ENCODE results near the gene PROCA1.
"Not testable (repeated sequence)": the region's sequence is repeated elsewhere in the genome, so short reads cannot be mapped to it uniquely, and the experiment has no call there.

PROCA1 gene

DNA sequence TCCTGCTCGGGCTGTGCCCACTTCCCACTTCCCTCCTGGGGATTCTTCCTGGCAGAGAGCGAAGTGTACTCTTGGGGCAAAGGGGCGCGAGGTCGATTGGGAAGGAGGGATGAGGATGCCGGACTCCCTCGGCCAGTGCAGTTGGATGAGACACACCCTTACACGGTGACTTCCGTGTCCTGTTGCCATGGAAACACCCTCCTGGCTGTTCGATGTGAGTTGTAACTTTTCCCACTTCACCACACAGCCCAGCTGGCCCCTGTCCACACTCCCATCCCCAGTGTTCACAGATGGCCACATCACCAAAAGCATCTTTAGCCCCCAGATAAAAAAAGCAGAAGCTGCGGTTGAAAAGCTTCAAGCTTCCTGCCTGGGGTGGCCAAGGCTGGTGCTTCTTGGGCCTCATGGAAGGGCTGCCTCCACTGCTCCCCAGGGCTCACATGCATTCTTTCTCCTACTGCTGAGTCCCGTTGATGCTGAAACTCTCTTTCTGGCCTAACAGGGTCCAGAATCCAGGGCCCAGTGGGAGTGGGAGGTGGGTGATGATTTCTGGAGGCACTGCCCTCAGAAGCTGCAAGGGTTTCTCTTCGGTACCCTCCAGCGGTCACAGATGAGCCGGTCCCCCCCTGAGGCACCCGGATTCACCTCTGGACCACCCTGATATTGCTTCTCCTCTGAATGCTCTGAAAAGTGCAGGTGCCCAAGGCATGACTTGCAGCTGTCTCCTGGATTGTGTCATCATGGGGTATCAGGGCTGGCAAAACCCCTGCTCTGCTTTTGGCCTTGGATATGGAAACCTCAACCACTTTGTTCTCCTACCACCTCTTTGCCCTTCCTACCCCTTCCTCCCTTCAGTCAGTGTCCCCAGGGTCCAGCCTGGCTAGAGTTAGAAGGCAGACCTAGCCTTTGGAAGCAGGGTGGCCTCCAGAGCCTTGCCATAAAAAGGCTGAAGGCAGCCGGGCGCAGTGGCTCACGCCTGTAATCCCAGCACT, 30.0 kb upstream of the PROCA1 start:
- no peak for TF ChIP-seq SUZ12 (IDR thresholded peaks at IDR 0.05; ENCODE audit: extremely low read depth, insufficient read depth, insufficient read length)
- TF ChIP-seq YY1 (IDR thresholded peaks at IDR 0.05; ENCODE audit: insufficient read depth, insufficient read length), result no peak
- TF ChIP-seq ZNF274 (IDR thresholded peaks at IDR 0.05; ENCODE audit: low read depth, low read length), result no peak
- peaks cover 10% of the 10 kb centered on the region for H3K4me1 ChIP-seq (ENCODE audit: insufficient read depth, insufficient read length)
- peaks cover 47% of the 10 kb centered on the region for H3K36me3 ChIP-seq (ENCODE audit: insufficient read depth, insufficient read length, low read length)
- no peaks in the 10 kb centered on the region for H3K9me3 ChIP-seq (ENCODE audit: insufficient read depth, low read length)
- no peak overlapping the region for H3K9ac ChIP-seq (ENCODE audit: insufficient read length, low read depth)
- DNase-seq (ENCODE audit: low read depth, low spot score), result no peak
- H3K4me3 ChIP-seq (ENCODE audit: insufficient read length, low read depth), result no peak overlapping the region
- no peaks in the 10 kb centered on the region for H3K27me3 ChIP-seq (ENCODE audit: insufficient read depth, insufficient read length)

DNA sequence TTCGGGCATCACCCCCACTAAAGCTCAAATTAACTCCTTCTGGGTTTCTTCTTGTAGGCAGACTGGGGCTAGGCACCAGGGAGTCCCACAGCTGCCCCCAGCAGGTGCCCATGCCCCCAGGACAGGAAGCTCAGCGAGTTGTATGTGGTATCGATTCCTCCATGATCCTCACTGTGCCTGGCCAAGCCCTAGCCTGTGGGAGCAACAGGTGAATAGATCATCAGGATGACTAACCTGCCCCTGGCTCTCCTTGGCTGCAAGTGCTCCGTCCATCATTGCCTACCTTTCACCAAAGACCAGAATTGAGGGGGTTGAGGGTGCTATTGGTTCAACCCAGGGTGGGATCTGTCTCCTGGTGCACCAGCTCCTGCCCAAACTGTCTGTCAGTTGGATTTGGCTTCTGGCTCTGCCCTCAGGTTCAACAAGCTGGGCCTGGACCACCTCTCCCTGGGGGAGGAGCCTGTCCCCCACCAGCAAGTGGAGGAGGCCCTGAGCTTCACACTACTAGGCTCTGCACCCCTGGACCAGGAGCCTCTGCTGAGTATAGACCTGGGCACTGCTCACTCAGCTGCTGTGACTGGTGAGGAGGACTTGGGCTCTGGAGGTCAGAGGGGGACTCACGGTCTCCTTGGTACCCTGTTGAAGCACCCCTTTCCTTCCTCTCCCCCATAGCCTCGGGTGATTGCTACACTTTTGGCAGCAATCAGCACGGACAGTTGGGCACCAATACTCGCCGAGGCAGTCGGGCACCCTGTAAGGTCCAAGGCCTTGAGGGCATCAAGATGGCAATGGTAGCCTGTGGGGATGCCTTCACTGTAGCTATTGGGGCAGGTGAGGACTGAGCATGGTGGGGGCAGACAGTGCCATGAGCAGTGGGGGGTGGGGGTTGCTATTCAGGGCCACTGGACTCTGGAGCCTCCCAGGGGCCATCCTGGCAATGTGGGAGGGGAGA, 29.0 kb upstream of the PROCA1 start:
- Histone ChIP-seq H3K36me3 (ENCODE audit: insufficient read depth, insufficient read length, low read length) (peaks cover 37% of the 10 kb centered on the region), H3K27me3 (ENCODE audit: insufficient read depth, insufficient read length) (no peaks in the 10 kb centered on the region), H3K9ac (ENCODE audit: insufficient read length, low read depth) (no peak overlapping the region), H3K4me1 (ENCODE audit: insufficient read depth, insufficient read length) (peaks cover 2% of the 10 kb centered on the region), H3K4me3 (ENCODE audit: insufficient read length, low read depth) (no peak overlapping the region), H3K9me3 (ENCODE audit: insufficient read depth, low read length) (no peaks in the 10 kb centered on the region)
- DNase-seq (ENCODE audit: low read depth, low spot score), result no peak
- TF ChIP-seq ZNF274 (IDR thresholded peaks at IDR 0.05; ENCODE audit: low read depth, low read length) (no peak), YY1 (IDR thresholded peaks at IDR 0.05; ENCODE audit: insufficient read depth, insufficient read length) (no peak)

DNA sequence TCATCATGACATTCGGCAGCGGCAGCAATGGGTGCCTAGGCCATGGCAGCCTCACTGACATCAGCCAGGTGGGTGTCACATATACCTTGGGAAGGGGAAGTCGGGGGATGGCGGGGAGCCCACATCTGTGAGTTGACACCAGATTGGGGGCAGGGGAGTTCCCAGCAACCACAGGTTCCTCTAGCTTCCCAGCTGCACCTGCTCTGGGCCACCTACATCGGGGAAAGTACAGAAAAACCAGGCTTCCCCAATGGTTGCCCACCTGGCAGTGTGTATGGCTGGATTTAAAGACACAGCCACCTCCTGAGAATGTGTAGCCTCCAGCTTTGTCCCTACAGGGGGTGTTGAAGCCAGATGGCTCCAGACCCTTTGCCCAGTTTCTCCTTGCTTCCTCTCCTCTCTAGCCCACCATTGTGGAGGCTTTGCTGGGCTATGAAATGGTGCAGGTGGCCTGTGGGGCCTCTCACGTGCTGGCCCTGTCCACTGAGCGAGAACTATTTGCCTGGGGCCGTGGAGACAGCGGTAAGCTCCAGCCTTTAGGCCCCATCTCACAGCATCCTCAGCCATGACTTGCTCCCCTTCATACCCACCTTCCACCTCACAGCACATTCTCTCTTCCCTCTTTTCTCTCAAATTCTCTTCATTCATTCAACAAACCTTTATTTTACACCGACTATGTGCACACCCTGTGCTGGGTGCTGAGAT, 27.1 kb upstream of the PROCA1 start:
- H3K36me3 ChIP-seq (ENCODE audit: insufficient read depth, insufficient read length, low read length), result peaks cover 37% of the 10 kb centered on the region
- TF ChIP-seq ZNF274 (IDR thresholded peaks at IDR 0.05; ENCODE audit: low read depth, low read length), result no peak
- no peak for TF ChIP-seq SUZ12 (IDR thresholded peaks at IDR 0.05; ENCODE audit: extremely low read depth, insufficient read depth, insufficient read length)
- no peak for TF ChIP-seq YY1 (IDR thresholded peaks at IDR 0.05; ENCODE audit: insufficient read depth, insufficient read length)
- no peaks in the 10 kb centered on the region for H3K27me3 ChIP-seq (ENCODE audit: insufficient read depth, insufficient read length)
- H3K9me3 ChIP-seq (ENCODE audit: insufficient read depth, low read length), result no peaks in the 10 kb centered on the region
- H3K4me1 ChIP-seq (ENCODE audit: insufficient read depth, insufficient read length), result peaks cover 2% of the 10 kb centered on the region
- H3K4me3 ChIP-seq (ENCODE audit: insufficient read length, low read depth), result no peak overlapping the region
- no peak overlapping the region for H3K9ac ChIP-seq (ENCODE audit: insufficient read length, low read depth)
- no peak for DNase-seq (ENCODE audit: low read depth, low spot score)

DNA sequence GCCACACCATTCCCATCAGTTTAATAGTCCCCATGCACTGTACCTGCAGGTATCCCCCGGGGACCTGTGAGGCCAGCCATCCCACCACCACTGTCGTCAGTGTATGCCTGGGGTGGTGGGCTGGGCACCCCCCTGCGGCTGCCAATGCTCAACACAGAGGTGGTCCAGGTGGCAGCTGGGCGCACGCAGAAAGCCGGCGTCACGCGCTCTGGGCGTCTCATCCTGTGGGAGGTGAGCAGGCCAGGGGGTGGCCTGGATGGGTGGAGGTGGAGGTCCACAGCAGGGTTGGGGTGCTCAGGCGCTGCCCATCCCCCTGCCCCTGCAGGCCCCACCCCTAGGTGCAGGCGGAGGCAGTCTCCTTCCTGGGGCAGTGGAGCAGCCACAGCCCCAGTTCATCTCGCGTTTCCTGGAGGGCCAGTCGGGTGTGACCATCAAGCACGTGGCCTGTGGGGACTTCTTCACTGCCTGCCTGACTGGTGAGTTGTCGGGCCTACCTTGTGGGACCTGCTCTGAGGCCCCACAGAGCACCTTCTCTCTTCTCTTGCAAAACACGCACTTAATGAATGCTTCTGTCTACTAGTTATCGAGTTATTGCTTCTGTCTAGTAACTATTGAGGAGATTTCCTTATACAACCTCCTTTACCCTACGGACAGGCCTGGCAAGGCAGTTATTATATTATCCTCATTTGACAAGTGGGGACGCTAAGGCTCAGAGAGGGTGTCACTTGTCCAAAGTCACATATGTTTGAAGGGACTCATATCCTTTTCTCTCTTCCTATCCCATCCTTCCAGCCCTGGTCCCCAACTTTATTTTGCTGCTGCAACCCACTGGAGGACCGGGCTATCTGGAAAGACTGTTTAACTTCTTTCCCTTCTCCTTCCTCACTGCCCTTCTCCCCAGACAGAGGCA, 26.3 kb upstream of the PROCA1 start:
- Histone ChIP-seq H3K27me3 (ENCODE audit: insufficient read depth, insufficient read length) (no peaks in the 10 kb centered on the region), H3K36me3 (ENCODE audit: insufficient read depth, insufficient read length, low read length) (peaks cover 39% of the 10 kb centered on the region), H3K4me3 (ENCODE audit: insufficient read length, low read depth) (no peak overlapping the region), H3K9me3 (ENCODE audit: insufficient read depth, low read length) (no peaks in the 10 kb centered on the region), H3K9ac (ENCODE audit: insufficient read length, low read depth) (no peak overlapping the region), H3K4me1 (ENCODE audit: insufficient read depth, insufficient read length) (peaks cover 2% of the 10 kb centered on the region)
- TF ChIP-seq ZNF274 (IDR thresholded peaks at IDR 0.05; ENCODE audit: low read depth, low read length) (no peak), YY1 (IDR thresholded peaks at IDR 0.05; ENCODE audit: insufficient read depth, insufficient read length) (no peak), SUZ12 (IDR thresholded peaks at IDR 0.05; ENCODE audit: extremely low read depth, insufficient read depth, insufficient read length) (no peak)
- no peak for DNase-seq (ENCODE audit: low read depth, low spot score)

- Histone ChIP-seq H3K9ac (ENCODE audit: insufficient read length, low read depth) (no peak overlapping the region), H3K36me3 (ENCODE audit: insufficient read depth, insufficient read length, low read length) (peaks cover 39% of the 10 kb centered on the region), H3K9me3 (ENCODE audit: insufficient read depth, low read length) (no peaks in the 10 kb centered on the region), H3K4me1 (ENCODE audit: insufficient read depth, insufficient read length) (peaks cover 2% of the 10 kb centered on the region), H3K27me3 (ENCODE audit: insufficient read depth, insufficient read length) (no peaks in the 10 kb centered on the region), H3K4me3 (ENCODE audit: insufficient read length, low read depth) (no peak overlapping the region)
- no peak for DNase-seq (ENCODE audit: low read depth, low spot score)
- TF ChIP-seq YY1 (IDR thresholded peaks at IDR 0.05; ENCODE audit: insufficient read depth, insufficient read length), result no peak
- TF ChIP-seq SUZ12 (IDR thresholded peaks at IDR 0.05; ENCODE audit: extremely low read depth, insufficient read depth, insufficient read length), result no peak
- TF ChIP-seq ZNF274 (IDR thresholded peaks at IDR 0.05; ENCODE audit: low read depth, low read length), result no peak
Observed at GRCh38 chr17:28737316-28737715, 25.6 kb upstream of the PROCA1 start.

- not testable (repeated sequence) for H3K4me1 ChIP-seq (ENCODE audit: insufficient read depth, insufficient read length); H3K27me3 ChIP-seq (ENCODE audit: insufficient read depth, insufficient read length); H3K9ac ChIP-seq (ENCODE audit: insufficient read length, low read depth); H3K9me3 ChIP-seq (ENCODE audit: insufficient read depth, low read length); H3K4me3 ChIP-seq (ENCODE audit: insufficient read length, low read depth); DNase-seq (ENCODE audit: low read depth, low spot score)
- peaks cover 39% of the 10 kb centered on the region for H3K36me3 ChIP-seq (ENCODE audit: insufficient read depth, insufficient read length, low read length)
Observed at GRCh38 chr17:28735913-28736769, 24.5 kb upstream of the PROCA1 start.

All from NT2/D1 (cell line).